H1 (cell line): ENCODE measurements around the gene LRATD1. TPM values are rescaled to one million over a fixed set of nuclear protein-coding genes. Genes with fewer than 3 reads are reported as not detected.

Experiments
- CTCF ChIA-PET: fragments of 300-600 bp; sonication (Branson Sonifier 250); formaldehyde crosslinking; loops from one replicate; lab custom pipeline; 2021; ENCODE audit not compliant: partially characterized antibody; lab: Charles Lee
- POLR2A ChIA-PET: fragments of 300-600 bp; sonication (Branson Sonifier 250); formaldehyde crosslinking; loops from one replicate; lab custom pipeline; 2021; ENCODE audit warnings: inconsistent platforms; ENCODE audit not compliant: partially characterized antibody; lab: Charles Lee
- DNase-seq, 2 experiments: peaks; one replicate each; pipeline versions ENCODE4 v3.0.0 to v3.0.0-alpha.2; 2010 to 2022; ENCODE audit warnings: low spot score in 2 of 2, low read depth in 1 of 2, mixed read lengths in 1 of 2
- FAIRE-seq: peaks from 2 replicates; lab custom pipeline; 2011; peaks lifted over from hg19 to GRCh38; lab: Jason Lieb, UNC
- H2AFZ ChIP-seq: 2 replicates; pipeline ENCODE4 v1.8.1; 2012; ENCODE audit warnings: low read length, inconsistent platforms
- H2AK5ac ChIP-seq: 2 replicates; pipeline ENCODE4 v1.6.1; 2013; ENCODE audit warnings: low read depth, low read length
- H2BK120ac ChIP-seq: replicated peaks from 2 replicates; pipeline ENCODE3; 2013; ENCODE audit warnings: low read depth, low read length, inconsistent platforms
- H2BK12ac ChIP-seq: 2 replicates; pipeline ENCODE4 v1.6.1; 2013; ENCODE audit warnings: low read depth, low read length
- H2BK15ac ChIP-seq: 2 replicates; pipeline ENCODE4 v1.6.1; 2013; ENCODE audit warnings: low read length
- H2BK20ac ChIP-seq: 2 replicates; pipeline ENCODE4 v1.6.1; 2013; ENCODE audit warnings: low read length
- H2BK5ac ChIP-seq: 2 replicates; pipeline ENCODE4 v1.6.1; 2013; ENCODE audit warnings: low read depth, low read length
- H3K14ac ChIP-seq: 2 replicates; pipeline ENCODE4 v1.6.1; 2013; ENCODE audit warnings: inconsistent platforms; ENCODE audit not compliant: insufficient read length
- H3K18ac ChIP-seq: 2 replicates; pipeline ENCODE4 v1.6.1; 2013; ENCODE audit warnings: low read length; ENCODE audit errors: extremely low read depth
- H3K23ac ChIP-seq: 2 replicates; pipeline ENCODE4 v1.6.1; 2013; ENCODE audit warnings: inconsistent platforms; ENCODE audit not compliant: insufficient read length
- H3K23me2 ChIP-seq: 2 replicates; pipeline ENCODE4 v1.6.1; 2013; ENCODE audit warnings: low read depth, low read length
- H3K27ac ChIP-seq: 2 replicates; pipeline ENCODE4 v1.6.1; 2011; ENCODE audit warnings: low read depth, low read length, inconsistent platforms
- H3K27me3 ChIP-seq, 4 experiments: replicated peaks in 1 of 4; 1 replicate in 1 of 4; 2 replicates in 3 of 4; pipeline versions ENCODE4 v1.6.1 to v1.8.1; 2011 to 2013; ENCODE audit warnings: low read length in 3 of 4, mild to moderate bottlenecking in 3 of 4, inconsistent platforms in 2 of 4, mixed read lengths in 2 of 4, moderate library complexity in 1 of 4; ENCODE audit not compliant: control insufficient read depth in 3 of 4, insufficient read depth in 3 of 4; ENCODE audit errors: extremely low read depth in 1 of 4
- H3K36me3 ChIP-seq, 4 experiments: 2 replicates each; pipeline versions ENCODE4 v1.6.1 to v1.8.1; 2011 to 2013; ENCODE audit warnings: mild to moderate bottlenecking in 4 of 4, low read length in 3 of 4, moderate library complexity in 2 of 4, control low read depth in 1 of 4, inconsistent platforms in 1 of 4; ENCODE audit not compliant: insufficient read depth in 4 of 4, control insufficient read depth in 2 of 4
- H3K4ac ChIP-seq: replicated peaks from 2 replicates; pipeline ENCODE3; 2013; ENCODE audit warnings: low read length, low read depth, mixed read lengths, inconsistent platforms; ENCODE audit not compliant: insufficient read length
- H3K4me1 ChIP-seq, 4 experiments: replicated peaks in 1 of 4; 1 replicate in 1 of 4; 2 replicates in 3 of 4; pipeline versions ENCODE4 v1.6.1 to v1.8.1; 2011 to 2013; ENCODE audit warnings: low read length in 3 of 4, inconsistent platforms in 2 of 4, mixed read lengths in 1 of 4; ENCODE audit not compliant: insufficient read depth in 4 of 4, control insufficient read depth in 3 of 4
- H3K4me2 ChIP-seq, 2 experiments: 2 replicates each; pipeline versions ENCODE4 v1.6.1 to v1.8.1; 2011 to 2013; ENCODE audit warnings: low read depth in 2 of 2, low read length in 2 of 2, control low read depth in 1 of 2, inconsistent platforms in 1 of 2, mild to moderate bottlenecking in 1 of 2; ENCODE audit not compliant: insufficient read depth in 1 of 2
- H3K4me3 ChIP-seq, 4 experiments: fragments of 200-600, 300-600 bp in 1 of 4; sonication (generic), shearing (Covaris generic), sonication (Bioruptor Twin) in 1 of 4; 2 replicates each; pipeline versions ENCODE4 v1.5.1 to v1.8.1; 2011 to 2016; ENCODE audit warnings: low read length in 4 of 4, low read depth in 3 of 4, control low read depth in 2 of 4, inconsistent platforms in 2 of 4, mild to moderate bottlenecking in 2 of 4, mixed read lengths in 1 of 4, moderate library complexity in 1 of 4; ENCODE audit not compliant: insufficient read depth in 2 of 4; ENCODE audit errors: extremely low read depth in 1 of 4
- H3K56ac ChIP-seq: replicated peaks from 2 replicates; pipeline ENCODE3; 2013; ENCODE audit warnings: low read depth, mild to moderate bottlenecking, mixed read lengths, low read length, inconsistent platforms; ENCODE audit not compliant: insufficient read length
- H3K79me1 ChIP-seq: 2 replicates; pipeline ENCODE4 v1.6.1; 2013; ENCODE audit warnings: low read depth, low read length, control low read depth
- H3K79me2 ChIP-seq, 2 experiments: 2 replicates each; pipeline versions ENCODE4 v1.6.1 to v1.8.1; 2012 to 2013; ENCODE audit warnings: low read length in 2 of 2, mild to moderate bottlenecking in 2 of 2, inconsistent platforms in 1 of 2; ENCODE audit not compliant: insufficient read depth in 2 of 2, control insufficient read depth in 1 of 2
- H3K9ac ChIP-seq, 4 experiments: replicated peaks in 1 of 4; 1 replicate in 1 of 4; 2 replicates in 3 of 4; pipeline versions ENCODE4 v1.6.1 to v1.8.1; 2011 to 2013; ENCODE audit warnings: low read depth in 3 of 4, low read length in 3 of 4, control low read depth in 2 of 4, mild to moderate bottlenecking in 2 of 4, moderate library complexity in 2 of 4, inconsistent platforms in 1 of 4; ENCODE audit errors: extremely low read depth in 1 of 4
- H3K9me3 ChIP-seq, 2 experiments: 2 replicates each; pipeline versions ENCODE4 v1.6.1 to v1.8.1; 2012 to 2013; ENCODE audit warnings: mild to moderate bottlenecking in 2 of 2, moderate library complexity in 2 of 2, control low read depth in 1 of 2, inconsistent platforms in 1 of 2, low read depth in 1 of 2, low read length in 1 of 2, mixed read lengths in 1 of 2; ENCODE audit not compliant: insufficient read depth in 2 of 2
- H4K20me1 ChIP-seq, 2 experiments: replicated peaks in 1 of 2; 2 replicates each; pipeline versions ENCODE3 to v1.8.1; 2011 to 2013; ENCODE audit warnings: inconsistent platforms in 2 of 2, low read length in 2 of 2, mild to moderate bottlenecking in 1 of 2; ENCODE audit not compliant: insufficient read depth in 2 of 2, control insufficient read depth in 1 of 2
- H4K5ac ChIP-seq: 2 replicates; pipeline ENCODE4 v1.6.1; 2013; ENCODE audit warnings: low read length, low read depth, mixed read lengths, inconsistent platforms; ENCODE audit not compliant: insufficient read length
- H4K8ac ChIP-seq: 2 replicates; pipeline ENCODE4 v1.8.0; 2013; ENCODE audit warnings: mild to moderate bottlenecking, moderate library complexity, low read length, inconsistent platforms; ENCODE audit not compliant: insufficient read depth; ENCODE audit errors: extremely low read depth
- H4K91ac ChIP-seq: replicated peaks from 2 replicates; pipeline ENCODE3; 2013; ENCODE audit warnings: low read length, mixed read lengths, inconsistent platforms; ENCODE audit not compliant: insufficient read length
- ATF3 ChIP-seq: IDR thresholded peaks from 2 replicates; pipeline ENCODE4 v1.6.1; 2011; ENCODE audit warnings: low read depth, mild to moderate bottlenecking, low read length; ENCODE audit not compliant: insufficient read depth
- BACH1 ChIP-seq: IDR thresholded peaks from 2 replicates; pipeline ENCODE4 v1.6.1; 2012; ENCODE audit warnings: low read length, improper control_type of control experiment
- BCL11A ChIP-seq, 2 experiments: IDR thresholded peaks; one replicate each; pipeline ENCODE4 v1.6.1; 2011; ENCODE audit warnings: low read depth in 2 of 2, low read length in 2 of 2, mild to moderate bottlenecking in 2 of 2
- CBX8 ChIP-seq: fragments of 300-800, 300-1000 bp; sonication (generic); IDR thresholded peaks from 2 replicates; pipeline ENCODE4 v1.7.1; 2016; ENCODE audit warnings: low read depth, low read length, borderline replicate concordance
- NANOG ChIP-seq: IDR thresholded peaks from 2 replicates; pipeline ENCODE4 v1.6.1; 2011; ENCODE audit warnings: low read length, low read depth, mild to moderate bottlenecking, inconsistent platforms; ENCODE audit not compliant: insufficient read depth, poor library complexity, severe bottlenecking
- RNF2 ChIP-seq: fragments of 200-900, 300-1000 bp; sonication (generic); IDR thresholded peaks from 2 replicates; pipeline ENCODE4 v1.7.1; 2016; ENCODE audit warnings: borderline replicate concordance, low read depth, mild to moderate bottlenecking, antibody characterized with exemption, low read length; ENCODE audit not compliant: poor library complexity, severe bottlenecking; ENCODE audit errors: missing control alignments
- RXRA ChIP-seq: IDR thresholded peaks from 2 replicates; pipeline ENCODE4 v1.6.1; 2011; ENCODE audit warnings: low read depth, mild to moderate bottlenecking, low read length, moderate library complexity; ENCODE audit not compliant: insufficient read depth
- SUZ12 ChIP-seq: fragments of 200-600 bp; sonication (generic); IDR thresholded peaks from 2 replicates; pipeline ENCODE4 v1.6.1; 2012; ENCODE audit warnings: mild to moderate bottlenecking, inconsistent platforms, low read length, moderate library complexity, mixed read lengths
- polyA plus RNA-seq, 7 experiments: library from polyadenylated mRNA; depleted of rRNA in 3 of 7; stranded (reverse) in 5 of 7; unstranded in 2 of 7; fragments of >200 nt in 5 of 7; fragments of 200-250 nt in 2 of 7; gene quantifications; 1 replicate in 5 of 7; 2 replicates in 1 of 7; 4 replicates in 1 of 7; pipeline versions ENCODE4 v1.2.1 to v1.2.3, GENCODE V29; 2011 to 2013; ENCODE audit warnings: missing spikeins in 2 of 7, mixed read lengths in 2 of 7
- total RNA-seq: library from RNA; stranded (reverse); fragmentation: NEBNext Ultra II Directional; extraction: Animal tissue kit (Norgen Biotek cat#: 25700); gene quantifications from 2 replicates; pipeline ENCODE4 v1.2.1, GENCODE V29; 2021

Gene LRATD1
- total and polyA plus RNA-seq, 2 of the 8 experiments (the other 6 are each of a cell fraction or from before 2014, with no cell fraction given): 1.2 to 2.3 TPM

- no peak overlapping the region for H4K8ac ChIP-seq
- DNase-seq: no peak
- H3K56ac ChIP-seq: no peak overlapping the region
- no peaks in the 10 kb centered on the region for H3K9me3 ChIP-seq
- H3K18ac ChIP-seq: no peak overlapping the region
- H3K4me2 ChIP-seq: no peak overlapping the region
- no peak for FAIRE-seq
- no peak overlapping the region for H3K4ac ChIP-seq
- no peak overlapping the region for H2BK5ac ChIP-seq
- CTCF ChIA-PET: interaction anchor here (1.0 to 1.7 kb wide), 3 partner anchors 8 to 37 kb away, joined by 3 to 5 read pairs (median 4); no protein-coding TSS in a partner anchor
- H4K5ac ChIP-seq: no peak overlapping the region
- no peak overlapping the region for H3K9ac ChIP-seq
- no peak overlapping the region for H3K14ac ChIP-seq
- no peak overlapping the region for H3K23ac ChIP-seq
- H3K4me3 ChIP-seq: no peak overlapping the region
- no peak overlapping the region for H2BK20ac ChIP-seq
- no peak overlapping the region for H2BK12ac ChIP-seq
- H4K20me1 ChIP-seq: no peaks in the 10 kb centered on the region
- H3K79me2 ChIP-seq: no peaks in the 10 kb centered on the region
- H2AFZ ChIP-seq: no peak overlapping the region
- H3K27me3 ChIP-seq: no peaks in the 10 kb centered on the region
- H3K79me1 ChIP-seq: no peaks in the 10 kb centered on the region
- H4K91ac ChIP-seq: no peak overlapping the region
- no peak overlapping the region for H2BK120ac ChIP-seq
- POLR2A ChIA-PET: no interaction called here
- H2BK15ac ChIP-seq: no peak overlapping the region
- TF ChIP-seq CBX8: no peak
- TF ChIP-seq RXRA: no peak
- TF ChIP-seq SUZ12: no peak
- no peak for TF ChIP-seq BACH1
- TF ChIP-seq NANOG: no peak
- no peak for TF ChIP-seq RNF2
- TF ChIP-seq ATF3: no peak
- TF ChIP-seq BCL11A (IDR thresholded peaks at IDR 0.05; ENCODE audit: low read depth in 2 of 2, low read length in 2 of 2): no peak
- no peaks in the 10 kb centered on the region for H3K23me2 ChIP-seq
- H3K27ac ChIP-seq: no peak overlapping the region
- no peaks in the 10 kb centered on the region for H3K4me1 ChIP-seq
- H3K36me3 ChIP-seq: no peaks in the 10 kb centered on the region
- no peak overlapping the region for H2AK5ac ChIP-seq
These were observed 43.9 kb downstream of the LRATD1 start for GRCh38 chr2:14676371-14676770.
